ENCODE measurements around the gene TRAPPC10. TPM values are rescaled to one million over a fixed set of nuclear protein-coding genes. Genes with fewer than 3 reads are reported as not detected.
A peak's percentile ranks its signal among the peaks of the same experiment; 100 is the strongest.

TRAPPC10 gene, protein sequence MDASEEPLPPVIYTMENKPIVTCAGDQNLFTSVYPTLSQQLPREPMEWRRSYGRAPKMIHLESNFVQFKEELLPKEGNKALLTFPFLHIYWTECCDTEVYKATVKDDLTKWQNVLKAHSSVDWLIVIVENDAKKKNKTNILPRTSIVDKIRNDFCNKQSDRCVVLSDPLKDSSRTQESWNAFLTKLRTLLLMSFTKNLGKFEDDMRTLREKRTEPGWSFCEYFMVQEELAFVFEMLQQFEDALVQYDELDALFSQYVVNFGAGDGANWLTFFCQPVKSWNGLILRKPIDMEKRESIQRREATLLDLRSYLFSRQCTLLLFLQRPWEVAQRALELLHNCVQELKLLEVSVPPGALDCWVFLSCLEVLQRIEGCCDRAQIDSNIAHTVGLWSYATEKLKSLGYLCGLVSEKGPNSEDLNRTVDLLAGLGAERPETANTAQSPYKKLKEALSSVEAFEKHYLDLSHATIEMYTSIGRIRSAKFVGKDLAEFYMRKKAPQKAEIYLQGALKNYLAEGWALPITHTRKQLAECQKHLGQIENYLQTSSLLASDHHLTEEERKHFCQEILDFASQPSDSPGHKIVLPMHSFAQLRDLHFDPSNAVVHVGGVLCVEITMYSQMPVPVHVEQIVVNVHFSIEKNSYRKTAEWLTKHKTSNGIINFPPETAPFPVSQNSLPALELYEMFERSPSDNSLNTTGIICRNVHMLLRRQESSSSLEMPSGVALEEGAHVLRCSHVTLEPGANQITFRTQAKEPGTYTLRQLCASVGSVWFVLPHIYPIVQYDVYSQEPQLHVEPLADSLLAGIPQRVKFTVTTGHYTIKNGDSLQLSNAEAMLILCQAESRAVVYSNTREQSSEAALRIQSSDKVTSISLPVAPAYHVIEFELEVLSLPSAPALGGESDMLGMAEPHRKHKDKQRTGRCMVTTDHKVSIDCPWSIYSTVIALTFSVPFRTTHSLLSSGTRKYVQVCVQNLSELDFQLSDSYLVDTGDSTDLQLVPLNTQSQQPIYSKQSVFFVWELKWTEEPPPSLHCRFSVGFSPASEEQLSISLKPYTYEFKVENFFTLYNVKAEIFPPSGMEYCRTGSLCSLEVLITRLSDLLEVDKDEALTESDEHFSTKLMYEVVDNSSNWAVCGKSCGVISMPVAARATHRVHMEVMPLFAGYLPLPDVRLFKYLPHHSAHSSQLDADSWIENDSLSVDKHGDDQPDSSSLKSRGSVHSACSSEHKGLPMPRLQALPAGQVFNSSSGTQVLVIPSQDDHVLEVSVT
- total RNA-seq, result 85.5 and 95.3 TPM in 2 replicates

DNA sequence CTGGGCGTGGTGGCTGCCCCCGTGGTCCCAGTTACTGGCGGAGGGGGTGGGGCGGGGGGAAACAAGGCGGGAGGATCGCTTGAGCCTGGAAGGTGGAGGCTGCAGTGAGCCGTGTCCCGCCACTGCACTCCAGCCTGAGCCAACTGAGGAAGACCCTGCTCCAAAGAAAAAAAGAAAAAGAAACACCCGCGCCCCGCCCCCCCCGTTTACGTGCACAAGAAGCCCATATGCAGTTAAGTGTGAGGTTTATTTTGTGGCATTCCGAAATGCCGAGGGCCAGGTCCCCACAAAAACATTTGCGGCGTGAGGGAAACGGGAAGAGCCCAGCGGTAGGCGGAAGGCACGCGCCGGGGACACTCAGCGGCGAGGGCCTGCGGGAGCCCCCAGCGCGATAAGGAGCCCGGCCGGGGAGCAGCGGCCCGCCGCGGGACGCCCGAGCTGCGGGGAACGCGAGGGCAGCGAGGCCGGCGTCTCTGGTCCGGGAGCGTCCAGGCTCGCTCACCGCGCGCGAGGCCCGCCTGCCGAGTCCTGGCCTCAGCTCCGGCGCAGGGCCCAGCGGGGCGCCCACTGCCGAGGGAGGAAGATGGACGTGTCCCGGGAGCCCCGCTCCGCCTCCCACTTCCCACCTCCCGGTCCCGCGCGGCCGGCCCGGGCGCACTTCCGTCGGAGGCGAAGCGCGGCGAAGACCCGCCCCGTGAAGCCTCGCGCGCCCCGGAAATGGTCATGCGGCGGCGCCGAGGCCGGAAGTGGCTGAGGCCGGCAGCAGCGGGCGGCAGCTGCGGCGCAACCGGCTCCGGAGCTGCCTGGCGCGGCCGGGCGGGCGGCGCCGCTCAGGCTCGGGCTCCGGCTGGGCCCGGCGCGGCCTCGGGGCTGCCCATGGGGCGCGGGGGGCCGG lies at the start of gene TRAPPC10:
TRAPPC10 (plus strand) TSS at position 731 of the 895 bp plus-strand sequence. CDS start 185 bp downstream, outside the sequence.
- intact Hi-C loops (cut with micrococcal nuclease), result loop anchor here (1.0 to 5.0 kb wide), 5 partner anchors 145 to 910 kb away; partner anchors contain the start of genes AGPAT3, ITGB2 and RRP1
- Mint-ChIP-seq H3K9me3 (no peaks in the 10 kb centered on the region), H3K36me3 (ENCODE audit: low read depth) (peaks cover 18% of the 10 kb centered on the region), H3K27me3 (ENCODE audit: insufficient read depth) (no peaks in the 10 kb centered on the region), H3K27ac (peak within 1 kb of the TSS; percentile 94), H3K4me1 (ENCODE audit: low read depth) (peaks cover 45% of the 10 kb centered on the region), H3K4me3 (peak within 1 kb of the TSS; percentile 91)
- DNase-seq (ENCODE audit: low spot score), result peak; percentile 85

DNA sequence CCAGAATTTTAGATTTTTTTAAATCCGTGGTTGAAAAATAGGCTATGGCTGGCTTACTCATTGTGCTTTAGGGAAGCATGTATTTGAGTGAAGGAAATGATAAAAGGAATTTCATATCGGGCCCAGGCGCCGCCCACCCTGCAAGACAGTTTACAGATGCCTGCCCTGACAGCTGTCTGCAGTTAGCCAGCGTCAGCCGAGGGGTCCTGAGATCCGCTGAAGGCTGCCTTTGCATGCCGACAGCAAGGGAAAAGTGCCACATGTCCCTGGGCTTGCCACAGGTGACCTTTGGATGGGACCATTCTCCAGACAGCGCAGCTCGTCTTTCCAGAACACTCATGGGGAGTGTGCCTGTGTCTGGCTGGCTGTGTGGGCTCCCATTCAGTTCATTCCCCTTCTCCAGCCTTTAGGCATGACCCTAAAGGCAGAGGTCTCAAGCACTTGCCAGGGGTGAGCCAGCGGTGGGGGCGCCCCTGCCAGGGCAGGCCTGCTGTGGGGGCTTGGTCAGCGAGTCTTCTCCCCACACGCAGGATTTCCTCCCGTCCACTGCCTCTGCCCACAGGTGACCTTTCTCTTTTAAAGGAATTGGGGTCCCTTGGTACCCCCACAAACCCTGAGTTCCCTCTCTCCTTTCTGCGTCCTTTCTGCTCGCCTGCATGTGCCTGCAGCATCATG lies 46.1 kb upstream of the TRAPPC10 start:
- Mint-ChIP-seq H3K4me3 (no peak overlapping the region), H3K36me3 (ENCODE audit: low read depth) (peaks cover 26% of the 10 kb centered on the region), H3K27me3 (ENCODE audit: insufficient read depth) (no peaks in the 10 kb centered on the region), H3K9me3 (no peaks in the 10 kb centered on the region), H3K27ac (no peak overlapping the region), H3K4me1 (ENCODE audit: low read depth) (peaks cover 9% of the 10 kb centered on the region)
- intact Hi-C loops (cut with micrococcal nuclease), result no loop called here
- no peak for DNase-seq (ENCODE audit: low spot score)

DNA sequence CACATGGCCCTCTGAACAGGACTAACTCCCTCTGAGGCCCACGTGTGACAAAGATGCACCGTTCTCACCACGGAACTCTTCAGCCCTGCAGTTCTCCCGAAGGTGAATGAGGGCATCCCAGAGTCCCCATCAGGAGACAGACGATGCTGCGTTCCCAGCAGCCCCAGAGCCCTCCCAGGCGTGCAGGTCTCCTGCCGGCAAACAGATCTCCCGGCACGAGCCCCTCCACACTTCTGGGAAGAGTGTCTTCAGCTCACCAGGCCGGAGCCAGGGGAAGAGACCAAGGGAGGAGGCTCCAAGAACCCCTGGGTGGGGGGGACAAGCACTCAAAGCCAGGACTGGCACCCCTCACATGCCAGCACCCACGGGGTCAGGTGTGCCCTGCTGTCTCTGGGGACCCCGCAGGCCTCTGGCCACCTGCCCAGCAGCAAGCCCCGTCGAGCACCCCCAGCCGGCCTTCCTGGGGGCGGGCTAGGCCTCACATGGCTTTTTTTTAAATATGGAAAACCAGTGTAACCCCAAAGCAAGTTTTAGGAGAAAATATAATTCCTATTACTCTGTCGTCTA lies 45.1 kb upstream of the TRAPPC10 start:
- Mint-ChIP-seq H3K4me3 (no peak overlapping the region), H3K27me3 (ENCODE audit: insufficient read depth) (no peaks in the 10 kb centered on the region), H3K36me3 (ENCODE audit: low read depth) (peaks cover 27% of the 10 kb centered on the region), H3K9me3 (no peaks in the 10 kb centered on the region), H3K27ac (no peak overlapping the region), H3K4me1 (ENCODE audit: low read depth) (peaks cover 9% of the 10 kb centered on the region)
- intact Hi-C loops (cut with micrococcal nuclease), result no loop called here
- DNase-seq (ENCODE audit: low spot score), result no peak

DNA sequence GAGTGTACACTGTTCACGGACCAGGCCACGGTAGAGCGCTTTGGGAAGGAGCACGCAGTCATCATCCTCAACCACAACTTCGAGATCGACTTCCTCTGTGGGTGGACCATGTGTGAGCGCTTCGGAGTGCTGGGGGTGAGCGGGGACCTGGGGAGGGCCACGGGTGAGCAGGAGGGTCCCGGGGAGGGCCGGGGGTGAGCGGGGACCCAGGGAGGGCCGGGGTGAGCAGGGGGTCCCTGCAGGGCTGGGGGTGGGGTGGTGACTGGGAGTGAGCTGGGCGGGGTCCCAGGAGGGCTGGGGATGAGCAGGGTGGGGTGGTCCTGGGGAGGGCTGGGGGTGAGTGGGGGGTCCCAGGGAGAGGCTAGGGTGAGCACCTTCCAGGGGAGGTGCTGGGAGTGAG lies 44.1 kb upstream of the TRAPPC10 start:
- Mint-ChIP-seq H3K27me3 (ENCODE audit: insufficient read depth) (no peaks in the 10 kb centered on the region), H3K4me1 (ENCODE audit: low read depth) (peaks cover 2% of the 10 kb centered on the region), H3K36me3 (ENCODE audit: low read depth) (peaks cover 21% of the 10 kb centered on the region), H3K4me3 (no peak overlapping the region), H3K27ac (no peak overlapping the region), H3K9me3 (no peaks in the 10 kb centered on the region)
- DNase-seq (ENCODE audit: low spot score), result no peak
- intact Hi-C loops (cut with micrococcal nuclease), result no loop called here

DNA sequence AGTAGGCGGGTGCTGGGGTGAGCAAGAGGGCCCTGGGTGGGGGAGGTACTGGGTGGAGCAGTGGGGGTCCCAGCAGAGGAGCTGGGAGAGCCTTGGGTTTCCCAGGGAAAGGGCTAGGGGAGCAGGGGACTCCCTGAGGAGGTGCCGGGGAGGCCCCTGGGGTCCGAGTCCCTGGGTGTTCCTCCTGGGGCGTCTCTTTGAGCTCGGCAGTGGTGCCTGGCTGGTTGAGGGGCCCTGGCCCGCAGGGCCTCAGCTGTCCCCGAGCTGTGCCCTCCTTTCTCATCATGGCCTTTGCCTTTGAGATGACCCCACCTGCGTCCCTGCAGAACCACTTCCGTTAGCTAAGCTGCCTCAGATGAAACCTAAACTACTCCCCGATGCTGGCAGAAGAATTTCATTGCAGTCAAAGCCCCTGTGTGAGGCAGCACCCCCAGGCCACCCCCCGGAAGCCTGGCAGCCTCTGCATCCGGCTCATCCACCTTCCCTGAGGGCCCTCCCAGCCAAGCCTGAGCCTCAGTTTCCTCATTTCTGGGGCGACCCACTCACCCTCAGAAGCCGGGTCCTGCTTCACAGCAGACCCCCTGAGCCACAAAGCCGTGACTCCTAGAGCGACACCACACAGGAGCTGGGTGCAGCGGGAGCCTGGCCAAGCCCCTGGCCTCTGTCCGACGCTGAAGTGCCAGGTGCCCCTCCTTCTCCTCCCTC lies 43.5 kb upstream of the TRAPPC10 start:
- Mint-ChIP-seq H3K4me3 (no peak overlapping the region), H3K9me3 (no peaks in the 10 kb centered on the region), H3K27ac (no peak overlapping the region), H3K4me1 (ENCODE audit: low read depth) (no peaks in the 10 kb centered on the region), H3K36me3 (ENCODE audit: low read depth) (peaks cover 19% of the 10 kb centered on the region), H3K27me3 (ENCODE audit: insufficient read depth) (no peaks in the 10 kb centered on the region)
- intact Hi-C loops (cut with micrococcal nuclease), result no loop called here
- no peak for DNase-seq (ENCODE audit: low spot score)

DNA sequence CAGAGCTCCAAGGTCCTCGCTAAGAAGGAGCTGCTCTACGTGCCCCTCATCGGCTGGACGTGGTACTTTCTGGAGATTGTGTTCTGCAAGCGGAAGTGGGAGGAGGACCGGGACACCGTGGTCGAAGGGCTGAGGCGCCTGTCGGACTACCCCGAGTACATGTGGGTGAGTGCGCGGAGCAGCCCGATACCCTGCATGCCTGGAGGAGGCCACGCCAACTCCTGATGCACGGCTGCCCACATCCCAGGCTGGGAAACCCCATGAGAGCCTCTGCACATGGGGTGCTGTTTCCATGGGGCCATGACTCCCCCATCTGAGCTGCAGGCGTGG lies 43.0 kb upstream of the TRAPPC10 start:
- intact Hi-C loops (cut with micrococcal nuclease), result no loop called here
- Mint-ChIP-seq H3K27ac (no peak overlapping the region), H3K9me3 (no peaks in the 10 kb centered on the region), H3K4me1 (ENCODE audit: low read depth) (no peaks in the 10 kb centered on the region), H3K27me3 (ENCODE audit: insufficient read depth) (no peaks in the 10 kb centered on the region), H3K4me3 (no peak overlapping the region), H3K36me3 (ENCODE audit: low read depth) (peaks cover 21% of the 10 kb centered on the region)
- no peak for DNase-seq (ENCODE audit: low spot score)

DNA sequence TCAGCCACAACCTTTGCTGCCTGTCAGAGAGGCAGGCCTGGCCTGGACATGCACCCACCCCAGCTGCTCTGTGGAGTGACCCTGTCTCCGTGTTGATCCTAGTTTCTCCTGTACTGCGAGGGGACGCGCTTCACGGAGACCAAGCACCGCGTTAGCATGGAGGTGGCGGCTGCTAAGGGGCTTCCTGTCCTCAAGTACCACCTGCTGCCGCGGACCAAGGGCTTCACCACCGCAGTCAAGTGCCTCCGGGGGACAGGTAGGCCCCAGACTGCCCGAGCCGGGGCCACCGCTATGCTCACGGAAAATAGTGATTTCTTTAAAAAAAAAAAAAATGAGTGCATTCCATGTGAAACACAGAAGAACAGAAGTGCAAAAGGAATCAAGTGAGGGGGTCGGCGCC lies 41.6 kb upstream of the TRAPPC10 start:
- Mint-ChIP-seq H3K27me3 (ENCODE audit: insufficient read depth) (no peaks in the 10 kb centered on the region), H3K36me3 (ENCODE audit: low read depth) (peaks cover 20% of the 10 kb centered on the region), H3K4me3 (no peak overlapping the region), H3K9me3 (no peaks in the 10 kb centered on the region), H3K27ac (no peak overlapping the region), H3K4me1 (ENCODE audit: low read depth) (peaks cover 8% of the 10 kb centered on the region)
- intact Hi-C loops (cut with micrococcal nuclease), result no loop called here
- no peak for DNase-seq (ENCODE audit: low spot score)

DNA sequence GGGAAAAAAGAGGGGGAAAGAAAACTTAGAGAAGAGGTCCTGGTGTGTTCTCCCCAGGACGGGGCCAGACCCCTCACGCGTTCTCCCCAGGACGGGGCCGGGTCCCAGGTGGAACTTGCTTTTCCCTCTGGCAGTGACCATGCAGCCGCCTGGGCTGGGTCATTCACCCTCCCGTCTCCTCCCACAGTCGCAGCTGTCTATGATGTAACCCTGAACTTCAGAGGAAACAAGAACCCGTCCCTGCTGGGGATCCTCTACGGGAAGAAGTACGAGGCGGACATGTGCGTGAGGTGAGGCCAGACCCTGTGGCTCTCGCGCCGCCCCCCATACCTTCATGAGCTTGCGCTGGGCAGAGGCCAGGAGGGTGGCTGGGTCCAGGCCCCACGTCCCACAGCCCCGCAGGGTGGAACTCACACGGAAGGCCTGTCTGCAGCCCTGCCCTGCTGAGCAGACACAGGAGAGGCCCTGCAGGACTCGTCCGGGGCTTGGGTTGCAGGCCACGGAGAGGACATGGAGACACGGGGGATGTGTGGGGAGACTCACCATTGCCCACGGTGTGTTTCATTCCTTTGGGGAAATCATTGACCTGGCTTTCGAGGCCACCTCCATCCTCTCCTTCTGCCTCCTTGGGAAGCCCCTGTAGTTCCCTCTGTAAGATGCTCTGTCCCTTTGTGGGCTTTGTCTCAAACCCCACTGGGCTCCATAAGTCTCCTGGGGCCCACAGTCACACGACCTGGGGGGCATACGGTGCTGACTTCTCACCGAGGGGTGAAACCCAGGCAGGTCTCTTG lies 40.7 kb upstream of the TRAPPC10 start:
- no peak for DNase-seq (ENCODE audit: low spot score)
- Mint-ChIP-seq H3K4me1 (ENCODE audit: low read depth) (peaks cover 10% of the 10 kb centered on the region), H3K27me3 (ENCODE audit: insufficient read depth) (no peaks in the 10 kb centered on the region), H3K27ac (no peak overlapping the region), H3K36me3 (ENCODE audit: low read depth) (peaks cover 23% of the 10 kb centered on the region), H3K4me3 (no peak overlapping the region), H3K9me3 (no peaks in the 10 kb centered on the region)
- intact Hi-C loops (cut with micrococcal nuclease), result no loop called here

DNA sequence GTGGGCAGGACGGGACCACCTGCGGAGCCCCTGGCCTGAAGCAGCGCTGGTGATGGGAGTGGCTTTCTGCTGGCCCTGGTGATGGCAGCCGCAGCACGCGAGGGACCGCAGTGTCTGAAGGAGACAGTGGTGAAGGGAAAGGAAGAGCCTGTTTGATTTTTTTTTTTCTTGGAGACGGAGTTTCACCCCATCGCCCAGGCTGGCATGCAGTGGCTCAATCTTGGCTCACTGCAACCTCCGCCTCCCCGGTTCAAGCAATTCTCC lies 40.2 kb upstream of the TRAPPC10 start:
- no peaks in the 10 kb centered on the region for H3K9me3 Mint-ChIP-seq
- peaks cover 23% of the 10 kb centered on the region for H3K36me3 Mint-ChIP-seq (ENCODE audit: low read depth)
- H3K4me3 Mint-ChIP-seq, result no peak overlapping the region
- no peaks in the 10 kb centered on the region for H3K27me3 Mint-ChIP-seq (ENCODE audit: insufficient read depth)
- intact Hi-C loops (cut with micrococcal nuclease), result no loop called here
- H3K27ac Mint-ChIP-seq, result no peak overlapping the region
- no peak for DNase-seq (ENCODE audit: low spot score)
- peaks cover 10% of the 10 kb centered on the region for H3K4me1 Mint-ChIP-seq (ENCODE audit: low read depth)

DNA sequence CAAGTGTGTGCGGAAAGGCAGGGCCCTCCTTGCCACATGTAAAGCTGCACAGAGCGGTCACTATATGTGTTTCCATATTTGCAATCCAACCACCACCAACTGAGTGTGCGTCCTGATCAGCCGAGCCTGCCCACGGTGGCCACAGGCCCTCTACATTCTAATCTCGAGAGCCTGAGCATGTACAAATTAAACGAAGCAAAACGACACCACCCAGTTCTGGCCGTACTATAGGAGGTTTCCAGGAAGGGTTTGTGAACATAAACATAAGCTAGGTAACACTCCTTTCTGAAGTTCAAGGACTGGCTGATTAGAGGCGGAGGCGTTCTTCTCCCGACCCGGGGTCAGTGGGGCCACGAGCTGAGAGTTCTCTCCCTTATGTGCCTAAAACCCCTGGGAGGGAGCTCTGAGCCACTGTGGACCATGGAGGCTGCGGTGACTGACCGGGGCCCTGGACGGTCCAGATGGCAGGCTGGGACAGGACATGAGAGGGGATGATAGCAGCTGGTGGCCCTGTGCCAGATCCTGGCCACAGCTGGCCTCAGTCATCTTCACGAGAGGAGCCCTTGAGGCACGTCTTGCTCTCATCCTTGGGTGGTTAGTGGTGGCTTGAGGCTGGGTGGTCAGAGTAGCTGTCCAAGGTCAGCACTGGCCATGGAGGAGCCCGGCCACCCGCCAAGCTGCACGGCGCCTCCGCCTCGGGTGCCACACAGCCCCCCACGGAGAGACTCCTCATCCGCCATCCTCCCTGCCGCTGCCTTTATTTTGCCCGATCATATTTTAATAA lies 39.1 kb upstream of the TRAPPC10 start:
- Mint-ChIP-seq H3K9me3 (no peaks in the 10 kb centered on the region), H3K27me3 (ENCODE audit: insufficient read depth) (no peaks in the 10 kb centered on the region), H3K4me3 (no peak overlapping the region), H3K36me3 (ENCODE audit: low read depth) (peaks cover 19% of the 10 kb centered on the region), H3K27ac (no peak overlapping the region), H3K4me1 (ENCODE audit: low read depth) (peaks cover 10% of the 10 kb centered on the region)
- intact Hi-C loops (cut with micrococcal nuclease), result no loop called here
- no peak for DNase-seq (ENCODE audit: low spot score)
